Sigmoid colon (tissue), 7 donors: ENCODE data around the gene ABI2. TPM values are rescaled to one million over a fixed set of nuclear protein-coding genes. Genes with fewer than 3 reads are reported as not detected.

ENCODE experiments used
- DNase-seq: peaks from one replicate; pipeline ENCODE4 v3.0.0-alpha.2; 2019
- H3K27ac ChIP-seq, 4 donors: fragments of 200-600 bp; sonication (generic); one replicate each; pipeline ENCODE4 v1.5.1; 2016 to 2019; ENCODE audit warnings: mild to moderate bottlenecking in 1 of 4
- H3K27me3 ChIP-seq, 3 donors: fragments of 200-600 bp; sonication (generic); one replicate each; pipeline ENCODE4 v1.5.1; 2019; ENCODE audit warnings: mild to moderate bottlenecking in 1 of 3
- H3K36me3 ChIP-seq, 4 donors: fragments of 200-600 bp; sonication (generic); one replicate each; pipeline ENCODE4 v1.5.1; 2016 to 2019
- H3K4me1 ChIP-seq, 4 donors: fragments of 200-600 bp; sonication (generic); one replicate each; pipeline ENCODE4 v1.5.1; 2017 to 2019
- H3K4me3 ChIP-seq, 4 donors: fragments of 200-600 bp; sonication (generic); one replicate each; pipeline ENCODE4 v1.5.1; 2017 to 2019; ENCODE audit warnings: mild to moderate bottlenecking in 2 of 4, moderate library complexity in 1 of 4
- H3K9me3 ChIP-seq, 4 donors: fragments of 200-600 bp in 3 of 4; sonication (generic) in 3 of 4; one replicate each; pipeline versions ENCODE4 v1.5.1 to v1.6.1; 2013 to 2019
- CTCF ChIP-seq, 4 experiments: fragments of 450-650 bp in 3 of 4; fragments of 200-600 bp in 1 of 4; IDR thresholded peaks; one replicate each; pipeline ENCODE4 v1.5.1; 2016 to 2019; ENCODE audit warnings: antibody characterized with exemption in 4 of 4, mild to moderate bottlenecking in 3 of 4, moderate library complexity in 2 of 4
- EP300 ChIP-seq, 4 donors: sonication (generic); formaldehyde crosslinking; IDR thresholded peaks; one replicate each; pipeline ENCODE4 v1.6.1; 2017; ENCODE audit warnings: antibody characterized with exemption in 4 of 4
- POLR2A ChIP-seq, 2 donors: fragments of 450-650 bp; IDR thresholded peaks; one replicate each; pipeline ENCODE4 v1.6.1; 2016; ENCODE audit warnings: antibody characterized with exemption in 2 of 2, mild to moderate bottlenecking in 2 of 2, moderate library complexity in 2 of 2
- POLR2AphosphoS5 ChIP-seq, 4 donors: sonication (generic); formaldehyde crosslinking; IDR thresholded peaks; one replicate each; pipeline ENCODE4 v1.6.1; 2017; ENCODE audit warnings: antibody characterized with exemption in 4 of 4
- WGBS, 2 donors: extraction: QIAGEN DNeasy Blood & Tissue Kit; methylation state at CpG; one replicate each; pipeline ENCODE4 v1.1.7; 2013; 5-methylcytosine and 5-hydroxymethylcytosine counted together
- intact Hi-C: fragments of 100-400 bp; cut with DNase I; formaldehyde crosslinking; loops from one replicate; pipeline ENCODE4 v1.15.1; 2023
- polyA plus RNA-seq, 3 donors: library from polyadenylated mRNA; stranded (reverse); fragments of 200-250 nt; gene quantifications; one replicate each; pipeline ENCODE4 v1.2.3, GENCODE V29; 2013
- total RNA-seq, 4 donors: library from RNA; depleted of rRNA; stranded (reverse); fragments of >200 nt; gene quantifications; one replicate each; pipeline ENCODE4 v1.1.0, GENCODE V29; 2016
- donor health status: healthy with polysubstance abuse.
- donor health status: Bipolar disorder and iron deficiency.
- donor health status: healthy.

The ABI2 gene
- total and polyA plus RNA-seq, 7 donors, result 3.6 to 61.9 (median 38.3) TPM

- H3K27me3 ChIP-seq, result no peaks in the 10 kb centered on the region
- H3K4me3 ChIP-seq, result no peak overlapping the region
- no peak overlapping the region for H3K27ac ChIP-seq
- H3K4me1 ChIP-seq, result peaks cover 0 to 3% (median 1%) of the 10 kb centered on the region in 4 donors
- H3K36me3 ChIP-seq, result peaks cover 0 to 12% (median 0%) of the 10 kb centered on the region in 4 donors
- 85 to 94% methylated on average over 1 of the region's 1 CpG for WGBS, 2 donors
- H3K9me3 ChIP-seq, result no peaks in the 10 kb centered on the region
- no peak for DNase-seq
- TF ChIP-seq POLR2AphosphoS5 (IDR thresholded peaks at IDR 0.05) (no peak), CTCF (IDR thresholded peaks at IDR 0.05) (no peak), POLR2A (IDR thresholded peaks at IDR 0.05) (no peak)
- intact Hi-C loops, result no loop called here
Observed at GRCh38 chr2:203346612-203347011, 18.4 kb downstream of the ABI2 start.

- H3K36me3 ChIP-seq, result peaks cover 0 to 12% (median 0%) of the 10 kb centered on the region in 4 donors
- no peak for TF ChIP-seq POLR2A (IDR thresholded peaks at IDR 0.05)
- no peak overlapping the region for H3K27ac ChIP-seq
- no peaks in the 10 kb centered on the region for H3K9me3 ChIP-seq
- 59 to 85% methylated on average over 4 of the region's 4 CpGs for WGBS, 2 donors
- intact Hi-C loops, result no loop called here
- no peaks in the 10 kb centered on the region for H3K27me3 ChIP-seq
- H3K4me1 ChIP-seq, result no peaks in the 10 kb centered on the region
- no peak overlapping the region for H3K4me3 ChIP-seq
- no peak for DNase-seq
Observed at GRCh38 chr2:203347375-203347774, 19.2 kb downstream of the ABI2 start.

GRCh38 chr2:203352604-203353255 lies 24.5 kb downstream of the ABI2 start:
- DNase-seq, result no peak
- intact Hi-C loops, result no loop called here
- 52 to 83% methylated on average over 5 of the region's 5 CpGs for WGBS, 2 donors
- Histone ChIP-seq H3K36me3 (peaks cover 0 to 3% (median 0%) of the 10 kb centered on the region in 4 donors), H3K27me3 (no peaks in the 10 kb centered on the region), H3K4me1 (no peaks in the 10 kb centered on the region), H3K4me3 (no peak overlapping the region), H3K27ac (no peak overlapping the region), H3K9me3 (no peaks in the 10 kb centered on the region)
- TF ChIP-seq CTCF (IDR thresholded peaks at IDR 0.05) (no peak), POLR2A (IDR thresholded peaks at IDR 0.05) (no peak), EP300 (IDR thresholded peaks at IDR 0.05) (no peak), POLR2AphosphoS5 (IDR thresholded peaks at IDR 0.05) (no peak)

- H3K27me3 ChIP-seq, result no peaks in the 10 kb centered on the region
- H3K4me1 ChIP-seq, result no peaks in the 10 kb centered on the region
- no peaks in the 10 kb centered on the region for H3K9me3 ChIP-seq
- TF ChIP-seq POLR2AphosphoS5 (IDR thresholded peaks at IDR 0.05) (no peak), POLR2A (IDR thresholded peaks at IDR 0.05) (no peak), CTCF (IDR thresholded peaks at IDR 0.05) (no peak), EP300 (IDR thresholded peaks at IDR 0.05) (no peak)
- peaks cover 0 to 3% (median 0%) of the 10 kb centered on the region in 4 donors for H3K36me3 ChIP-seq
- no peak overlapping the region for H3K27ac ChIP-seq
- H3K4me3 ChIP-seq, result no peak overlapping the region
- intact Hi-C loops, result no loop called here
- no peak for DNase-seq
- 87 to 88% methylated on average over 3 of the region's 3 CpGs for WGBS, 2 donors
Observed at GRCh38 chr2:203354966-203355365, 26.8 kb downstream of the ABI2 start.

- WGBS, 2 donors, result 92 to 97% methylated on average over 1 of the region's 1 CpG
Observed at GRCh38 chr2:203359450-203359849, 31.3 kb downstream of the ABI2 start.

More at GRCh38 chr2:203359450-203359849, 31.3 kb downstream of the ABI2 start:
- no peaks in the 10 kb centered on the region for H3K27me3 ChIP-seq
- no peaks in the 10 kb centered on the region for H3K36me3 ChIP-seq
- no peak overlapping the region for H3K27ac ChIP-seq
- H3K4me1 ChIP-seq, result peaks cover 0 to 22% (median 17%) of the 10 kb centered on the region in 4 donors
- H3K4me3 ChIP-seq, result no peak overlapping the region
- H3K9me3 ChIP-seq, result no peaks in the 10 kb centered on the region
- intact Hi-C loops, result no loop called here
- no peak for TF ChIP-seq CTCF (IDR thresholded peaks at IDR 0.05)
- no peak for TF ChIP-seq POLR2A (IDR thresholded peaks at IDR 0.05)
- TF ChIP-seq EP300 (IDR thresholded peaks at IDR 0.05), result no peak
- TF ChIP-seq POLR2AphosphoS5 (IDR thresholded peaks at IDR 0.05), result no peak
- no peak for DNase-seq
